HEK293 (cell line): ENCODE results near the gene STYX.

Experiments used
- MZF1 ChIP-seq: fragments of 450-650 bp; formaldehyde crosslinking; IDR thresholded peaks from 2 replicates; pipeline ENCODE4 v1.5.1; 2017; ENCODE audit warnings: missing biosample characterization, missing genetic modification characterization, borderline replicate concordance
- TCF7L2 ChIP-seq: IDR thresholded peaks from 2 replicates; pipeline ENCODE4 v1.6.1; 2011; ENCODE audit warnings: low read depth, mild to moderate bottlenecking, inconsistent platforms, low read length, moderate library complexity, borderline replicate concordance
- YY1 ChIP-seq: fragments of 450-650 bp; formaldehyde crosslinking; IDR thresholded peaks from 2 replicates; pipeline ENCODE4 v1.5.1; 2018; ENCODE audit warnings: missing biosample characterization, missing genetic modification characterization
- ZBTB7A ChIP-seq: fragments of 450-650 bp; formaldehyde crosslinking; IDR thresholded peaks from 2 replicates; pipeline ENCODE4 v1.5.1; 2016; ENCODE audit warnings: low read depth, missing biosample characterization, missing genetic modification characterization
- ZFP41 ChIP-seq: fragments of 450-650 bp; formaldehyde crosslinking; IDR thresholded peaks from 2 replicates; pipeline ENCODE4 v1.5.1; 2016; ENCODE audit warnings: missing biosample characterization, missing genetic modification characterization, borderline replicate concordance
- ZNF114 ChIP-seq: fragments of 450-650 bp; formaldehyde crosslinking; IDR thresholded peaks from 2 replicates; pipeline ENCODE4 v1.5.0; 2017; ENCODE audit warnings: missing biosample characterization, missing genetic modification characterization
- ZNF302 ChIP-seq: fragments of 450-650 bp; formaldehyde crosslinking; IDR thresholded peaks from 2 replicates; pipeline ENCODE4 v1.5.1; 2016; ENCODE audit warnings: missing biosample characterization, missing genetic modification characterization, low read depth
- ZNF324 ChIP-seq: fragments of 450-650 bp; formaldehyde crosslinking; IDR thresholded peaks from 2 replicates; pipeline ENCODE4 v1.5.1; 2016; ENCODE audit warnings: missing biosample characterization, missing genetic modification characterization
- ZNF433 ChIP-seq: fragments of 450-650 bp; formaldehyde crosslinking; IDR thresholded peaks from 2 replicates; pipeline ENCODE4 v1.5.1; 2016; ENCODE audit warnings: missing biosample characterization, missing genetic modification characterization, low read depth
- ZNF621 ChIP-seq: fragments of 450-650 bp; formaldehyde crosslinking; IDR thresholded peaks from 2 replicates; pipeline ENCODE4 v1.5.1; 2017; ENCODE audit warnings: missing biosample characterization, missing genetic modification characterization
- ZNF639 ChIP-seq: fragments of 450-650 bp; formaldehyde crosslinking; IDR thresholded peaks from 2 replicates; pipeline ENCODE4 v1.5.1; 2016; ENCODE audit warnings: missing biosample characterization, missing genetic modification characterization
- TF ChIP-seq, protein P1 (sequence below): fragments of 450-650 bp; formaldehyde crosslinking; IDR thresholded peaks from 2 replicates; pipeline ENCODE4 v1.5.1; 2016; ENCODE audit warnings: missing biosample characterization, missing genetic modification characterization
- TF ChIP-seq, protein P2 (sequence below): fragments of 450-650 bp; formaldehyde crosslinking; conservative IDR thresholded peaks from 2 replicates; pipeline ENCODE4 v1.5.1; 2016; ENCODE audit warnings: low read depth, missing biosample characterization, missing genetic modification characterization
- TF ChIP-seq, protein P3 (sequence below): fragments of 450-650 bp; formaldehyde crosslinking; IDR thresholded peaks from 2 replicates; pipeline ENCODE4 v1.5.1; 2016; ENCODE audit warnings: missing biosample characterization, missing genetic modification characterization

- no peak for TF ChIP-seq YY1 (tag by site-specific recombination)
- TF ChIP-seq ZNF621 (tag by site-specific recombination): no peak
- no peak for TF ChIP-seq ZNF433 (tag by site-specific recombination)
- no peak for TF ChIP-seq ZFP41 (tag by site-specific recombination)
- no peak for TF ChIP-seq ZNF114 (tag by site-specific recombination)
- TF ChIP-seq, protein P1, sequence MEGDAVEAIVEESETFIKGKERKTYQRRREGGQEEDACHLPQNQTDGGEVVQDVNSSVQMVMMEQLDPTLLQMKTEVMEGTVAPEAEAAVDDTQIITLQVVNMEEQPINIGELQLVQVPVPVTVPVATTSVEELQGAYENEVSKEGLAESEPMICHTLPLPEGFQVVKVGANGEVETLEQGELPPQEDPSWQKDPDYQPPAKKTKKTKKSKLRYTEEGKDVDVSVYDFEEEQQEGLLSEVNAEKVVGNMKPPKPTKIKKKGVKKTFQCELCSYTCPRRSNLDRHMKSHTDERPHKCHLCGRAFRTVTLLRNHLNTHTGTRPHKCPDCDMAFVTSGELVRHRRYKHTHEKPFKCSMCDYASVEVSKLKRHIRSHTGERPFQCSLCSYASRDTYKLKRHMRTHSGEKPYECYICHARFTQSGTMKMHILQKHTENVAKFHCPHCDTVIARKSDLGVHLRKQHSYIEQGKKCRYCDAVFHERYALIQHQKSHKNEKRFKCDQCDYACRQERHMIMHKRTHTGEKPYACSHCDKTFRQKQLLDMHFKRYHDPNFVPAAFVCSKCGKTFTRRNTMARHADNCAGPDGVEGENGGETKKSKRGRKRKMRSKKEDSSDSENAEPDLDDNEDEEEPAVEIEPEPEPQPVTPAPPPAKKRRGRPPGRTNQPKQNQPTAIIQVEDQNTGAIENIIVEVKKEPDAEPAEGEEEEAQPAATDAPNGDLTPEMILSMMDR (tag by site-specific recombination): no peak
- TF ChIP-seq ZNF324: no peak
- TF ChIP-seq, protein P2, sequence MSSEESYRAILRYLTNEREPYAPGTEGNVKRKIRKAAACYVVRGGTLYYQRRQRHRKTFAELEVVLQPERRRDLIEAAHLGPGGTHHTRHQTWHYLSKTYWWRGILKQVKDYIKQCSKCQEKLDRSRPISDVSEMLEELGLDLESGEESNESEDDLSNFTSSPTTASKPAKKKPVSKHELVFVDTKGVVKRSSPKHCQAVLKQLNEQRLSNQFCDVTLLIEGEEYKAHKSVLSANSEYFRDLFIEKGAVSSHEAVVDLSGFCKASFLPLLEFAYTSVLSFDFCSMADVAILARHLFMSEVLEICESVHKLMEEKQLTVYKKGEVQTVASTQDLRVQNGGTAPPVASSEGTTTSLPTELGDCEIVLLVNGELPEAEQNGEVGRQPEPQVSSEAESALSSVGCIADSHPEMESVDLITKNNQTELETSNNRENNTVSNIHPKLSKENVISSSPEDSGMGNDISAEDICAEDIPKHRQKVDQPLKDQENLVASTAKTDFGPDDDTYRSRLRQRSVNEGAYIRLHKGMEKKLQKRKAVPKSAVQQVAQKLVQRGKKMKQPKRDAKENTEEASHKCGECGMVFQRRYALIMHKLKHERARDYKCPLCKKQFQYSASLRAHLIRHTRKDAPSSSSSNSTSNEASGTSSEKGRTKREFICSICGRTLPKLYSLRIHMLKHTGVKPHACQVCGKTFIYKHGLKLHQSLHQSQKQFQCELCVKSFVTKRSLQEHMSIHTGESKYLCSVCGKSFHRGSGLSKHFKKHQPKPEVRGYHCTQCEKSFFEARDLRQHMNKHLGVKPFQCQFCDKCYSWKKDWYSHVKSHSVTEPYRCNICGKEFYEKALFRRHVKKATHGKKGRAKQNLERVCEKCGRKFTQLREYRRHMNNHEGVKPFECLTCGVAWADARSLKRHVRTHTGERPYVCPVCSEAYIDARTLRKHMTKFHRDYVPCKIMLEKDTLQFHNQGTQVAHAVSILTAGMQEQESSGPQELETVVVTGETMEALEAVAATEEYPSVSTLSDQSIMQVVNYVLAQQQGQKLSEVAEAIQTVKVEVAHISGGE (tag by site-specific recombination): no peak
- no peak for TF ChIP-seq ZBTB7A (tag by site-specific recombination)
- no peak for TF ChIP-seq ZNF639 (tag by site-specific recombination)
- no peak for TF ChIP-seq TCF7L2
- TF ChIP-seq MZF1 (tag by site-specific recombination): no peak
- TF ChIP-seq, protein P3, sequence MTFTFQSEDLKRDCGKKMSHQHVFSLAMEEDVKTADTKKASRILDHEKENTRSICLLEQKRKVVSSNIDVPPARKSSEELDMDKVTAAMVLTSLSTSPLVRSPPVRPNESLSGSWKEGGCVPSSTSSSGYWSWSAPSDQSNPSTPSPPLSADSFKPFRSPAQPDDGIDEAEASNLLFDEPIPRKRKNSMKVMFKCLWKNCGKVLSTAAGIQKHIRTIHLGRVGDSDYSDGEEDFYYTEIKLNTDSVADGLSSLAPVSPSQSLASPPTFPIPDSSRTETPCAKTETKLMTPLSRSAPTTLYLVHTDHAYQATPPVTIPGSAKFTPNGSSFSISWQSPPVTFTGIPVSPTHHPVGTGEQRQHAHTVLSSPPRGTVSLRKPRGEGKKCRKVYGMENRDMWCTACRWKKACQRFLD (tag by site-specific recombination): no peak
- TF ChIP-seq ZNF302 (tag by site-specific recombination): no peak
Measured at GRCh38 chr14:52790011-52790755, 60.2 kb downstream of the STYX start.
